AG10803 (cell line): ENCODE data around the gene CRISP3.
"Not testable (repeated sequence)": the region's sequence is repeated elsewhere in the genome, so short reads cannot be mapped to it uniquely, and the experiment has no call there.

ENCODE experiments used
- DNase-seq: peaks from one replicate; pipeline ENCODE4 v3.0.0; 2010; ENCODE audit warnings: low read depth
- H3K4me3 ChIP-seq: 2 replicates; pipeline ENCODE4 v1.5.1; 2011; ENCODE audit warnings: mild to moderate bottlenecking, low read length, control low read depth
- CTCF ChIP-seq: conservative IDR thresholded peaks from 2 replicates; pipeline ENCODE4 v1.5.1; 2011; ENCODE audit warnings: mild to moderate bottlenecking, low read length, control low read depth, inconsistent platforms

CRISP3 gene

DNA sequence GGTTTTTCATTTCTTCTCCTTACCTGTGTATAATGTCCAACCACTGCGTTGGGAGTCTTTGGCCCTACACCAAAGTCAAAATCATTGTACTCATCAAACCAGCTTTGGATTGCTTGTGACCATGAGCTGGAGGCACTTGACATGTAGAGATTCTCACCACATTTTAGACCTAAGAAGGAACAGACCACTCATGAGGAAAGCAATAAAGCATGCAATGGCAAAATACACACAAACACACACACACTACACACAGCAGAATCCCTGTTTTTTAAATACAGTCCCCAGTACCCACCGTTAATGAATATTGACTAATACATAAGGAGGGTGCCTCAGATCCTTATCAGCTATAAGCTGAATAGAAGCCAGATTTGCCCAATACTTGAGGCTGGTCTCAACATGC lies 10.5 kb downstream of the CRISP3 start:
- no peak for TF ChIP-seq CTCF
- DNase-seq: no peak
- H3K4me3 ChIP-seq: no peak overlapping the region

DNA sequence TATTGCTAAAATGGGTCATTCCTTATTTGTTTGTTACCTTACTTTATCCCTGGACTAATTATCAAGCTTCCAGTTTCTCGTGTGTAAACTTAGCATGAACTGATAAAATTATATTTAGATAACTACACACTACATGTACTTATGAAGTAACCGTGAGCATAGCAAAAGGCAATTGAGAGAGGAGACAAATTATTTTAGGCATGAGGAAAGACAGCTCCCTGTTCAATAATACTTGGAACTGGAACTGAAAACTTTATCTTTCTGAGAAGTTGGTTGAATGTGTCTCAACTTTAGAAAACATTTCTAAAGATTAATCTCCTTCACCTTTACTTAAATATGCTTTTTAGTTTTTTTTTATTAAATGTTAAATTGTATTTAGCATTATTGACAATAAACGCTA lies 11.4 kb downstream of the CRISP3 start:
- TF ChIP-seq CTCF: no peak
- no peak for DNase-seq
- H3K4me3 ChIP-seq: no peak overlapping the region

GRCh38 chr6:49730251-49730650 lies 13.9 kb downstream of the CRISP3 start:
- H3K4me3 ChIP-seq: no peak overlapping the region
- DNase-seq: no peak
- no peak for TF ChIP-seq CTCF

GRCh38 chr6:49723917-49724316 lies 20.3 kb downstream of the CRISP3 start:
- not testable (repeated sequence) for H3K4me3 ChIP-seq, DNase-seq

DNA sequence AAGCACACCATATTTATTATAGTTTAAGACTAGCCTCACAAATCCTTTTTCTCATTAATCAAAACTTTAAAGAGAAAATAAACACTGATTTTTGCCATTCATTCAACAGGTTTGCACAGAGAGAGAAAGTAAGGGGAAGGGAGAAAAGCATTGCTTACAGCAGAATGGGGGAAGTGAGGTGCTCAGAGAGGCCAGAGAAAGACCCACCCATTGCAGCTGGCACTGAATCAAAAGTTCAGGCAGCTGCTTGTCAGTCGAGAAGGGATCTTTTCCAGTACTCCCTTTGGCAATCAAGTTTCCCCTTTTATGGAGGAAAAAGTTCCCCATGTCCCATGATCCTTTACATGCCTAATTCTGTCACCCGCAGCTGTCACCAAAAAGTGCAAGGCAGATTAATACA lies 22.9 kb downstream of the CRISP3 start:
- TF ChIP-seq CTCF: no peak
- no peak overlapping the region for H3K4me3 ChIP-seq
- no peak for DNase-seq

- no peak overlapping the region for H3K4me3 ChIP-seq
- TF ChIP-seq CTCF: no peak
- DNase-seq: no peak
These were observed 23.8 kb downstream of the CRISP3 start for GRCh38 chr6:49720372-49720771.

DNA sequence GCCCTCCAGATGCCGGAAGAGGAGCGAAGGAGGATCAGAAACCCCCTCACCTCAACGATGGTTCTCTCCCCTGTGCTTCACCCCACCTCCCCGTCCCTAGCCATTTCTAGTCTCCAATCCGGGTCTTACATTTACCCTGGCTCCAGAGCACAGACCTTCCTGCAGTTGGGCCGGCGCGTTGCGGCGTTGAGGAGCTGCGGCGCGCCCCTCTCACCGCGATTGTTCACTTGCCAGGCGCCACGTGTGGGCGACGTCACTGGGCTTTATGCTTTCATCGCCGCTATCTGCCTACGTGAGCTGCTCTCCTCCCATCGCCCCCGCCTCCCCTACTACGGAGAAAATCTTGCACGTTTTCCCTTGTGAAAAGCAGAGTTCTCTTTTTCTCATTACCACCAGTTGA lies 30.8 kb downstream of the CRISP3 start, which contains the start of gene CRISP2:
CRISP2 (minus strand) TSS at position 198 of the 400 bp plus-strand sequence. CDS start 4,347 bp downstream, outside the sequence.
- DNase-seq: no peak
- no peak within 1 kb of the TSS for H3K4me3 ChIP-seq
- no peak for TF ChIP-seq CTCF

DNA sequence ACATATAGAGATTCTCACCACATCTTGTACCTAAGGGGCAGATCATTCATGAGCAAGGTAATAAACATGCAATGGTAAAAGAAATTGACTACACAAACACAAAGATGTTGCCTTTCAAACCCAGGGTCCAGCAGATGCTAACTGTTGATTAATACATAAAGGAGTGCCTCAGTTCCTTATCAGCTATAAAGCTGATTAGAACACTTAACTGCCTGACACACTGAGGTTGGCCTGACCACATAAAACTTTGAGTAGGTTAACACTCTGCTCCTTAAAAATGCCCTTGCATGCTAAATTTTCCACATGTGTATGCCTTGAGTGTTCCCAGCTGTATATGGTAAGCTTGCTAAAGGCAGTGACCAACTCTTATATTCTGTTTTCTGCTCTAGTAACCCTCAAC lies 45.7 kb downstream of the CRISP3 start:
- no peak for DNase-seq
- H3K4me3 ChIP-seq: no peak overlapping the region
- no peak for TF ChIP-seq CTCF
